Measurements from ENCODE around the gene SNN. TPM values are rescaled to one million over a fixed set of nuclear protein-coding genes. Genes with fewer than 3 reads are reported as not detected.
A peak's percentile ranks its signal among the peaks of the same experiment; 100 is the strongest.

The SNN gene
- total RNA-seq, 8 experiments from 2014 or later = 3.4 to 99.4 (median 35.5) TPM

DNA sequence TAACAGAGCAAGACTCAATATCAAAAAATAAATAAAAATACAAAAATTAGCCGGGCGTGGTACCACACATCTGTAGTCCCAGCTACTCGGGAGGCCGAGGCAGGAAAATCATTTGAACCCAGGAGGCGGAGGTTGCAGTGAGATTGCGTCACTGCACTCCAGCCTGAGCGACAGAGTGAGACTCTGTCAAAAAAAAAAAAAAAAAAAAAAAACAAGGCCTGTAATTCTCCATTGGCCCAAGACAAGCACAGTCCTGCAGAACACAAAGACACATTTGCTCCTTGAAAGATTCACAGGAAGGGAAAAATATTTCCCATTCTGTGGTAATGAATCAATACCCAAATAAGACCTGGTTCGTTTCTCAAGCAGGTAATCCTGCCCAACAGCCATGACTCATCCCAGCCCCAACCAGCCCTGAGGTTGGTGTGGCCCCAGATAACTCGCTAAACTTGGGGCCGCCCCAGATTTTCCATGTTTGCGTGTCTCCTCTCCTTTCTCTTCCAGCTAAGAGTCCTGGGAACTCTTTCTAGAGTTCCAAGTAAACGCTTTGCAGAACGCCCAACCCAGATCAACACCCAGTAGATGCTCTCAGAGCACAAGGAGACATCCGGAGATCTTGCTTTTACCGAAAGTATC lies 40.3 kb upstream of the SNN start:
- in situ Hi-C loops (cut with MboI; ENCODE audit: low pct_unique_long_range_greater_than_20kb in 2 of 9, low sequenced_read_pairs in 9 of 9, unreplicated experiment in 9 of 9) = loop anchor here in 2 of 9 experiments (25.0 kb wide), 3 partner anchors 191 to 666 kb away; no protein-coding TSS in a partner anchor
- ATAC-seq (replicated peaks in 6 of 8) = peak in 5 of 8 experiments; percentile 6 to 50 (median 35)

DNA sequence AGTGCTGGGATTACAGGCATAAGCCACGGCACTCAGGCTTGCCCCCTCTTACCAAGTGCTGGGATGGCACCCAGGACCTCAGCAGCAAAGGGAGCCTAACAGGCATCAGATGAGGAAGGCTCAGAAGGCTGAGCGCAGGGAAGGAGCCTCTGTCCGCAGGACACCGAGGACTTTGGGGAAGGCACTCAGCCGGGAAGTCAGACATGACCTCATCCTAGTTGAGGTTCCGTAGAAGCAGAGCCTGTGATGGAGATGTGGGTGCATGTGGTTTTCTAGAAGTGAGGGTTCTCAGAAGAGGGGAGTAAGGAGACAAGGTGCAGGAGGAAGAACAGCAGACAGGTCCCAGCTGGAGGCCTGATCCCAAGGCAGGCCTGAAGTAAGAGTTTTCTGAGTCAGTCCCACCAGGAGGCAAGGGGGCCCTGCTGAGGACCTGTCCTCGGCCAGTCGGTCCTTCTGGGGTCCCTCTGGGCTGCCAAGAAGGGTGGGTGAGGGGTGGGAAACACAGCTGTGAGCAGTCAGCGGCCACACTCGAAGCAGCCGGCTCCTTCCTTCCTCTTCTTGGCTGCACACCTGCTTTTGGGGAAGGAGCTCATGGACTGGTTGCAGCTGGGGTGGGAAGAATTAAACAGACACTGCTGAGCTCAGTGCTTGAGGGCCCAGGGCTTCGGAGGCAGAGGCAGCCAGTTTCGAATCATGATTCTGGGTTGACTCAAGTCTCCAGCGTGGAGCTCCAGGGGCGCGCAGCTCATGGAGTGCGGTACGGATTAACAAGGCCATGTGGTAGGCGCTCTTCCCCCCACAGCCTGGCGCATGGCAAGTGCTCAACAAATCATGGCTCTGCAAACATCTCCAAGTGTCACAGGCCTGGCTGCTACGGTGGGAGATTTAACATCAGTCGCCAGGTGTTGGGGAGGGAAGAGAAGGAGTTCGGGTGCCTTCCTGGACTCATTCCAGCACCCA lies 38.9 kb upstream of the SNN start:
- no peak overlapping the region for H3K4me3 ChIP-seq
- no peak overlapping the region for H3K27ac ChIP-seq
- ATAC-seq (replicated peaks in 6 of 8) = no peak
- in situ Hi-C loops (cut with MboI; ENCODE audit: low pct_unique_long_range_greater_than_20kb in 2 of 9, low sequenced_read_pairs in 9 of 9, unreplicated experiment in 9 of 9) = loop anchor here in 2 of 9 experiments (25.0 kb wide), 3 partner anchors 192 to 667 kb away; no protein-coding TSS in a partner anchor
- H3K4me1 ChIP-seq (replicated peaks in 1 of 2) = peaks cover 9 to 11% of the 10 kb centered on the region in 2 donors
- WGBS, 10 experiments = 0 to 100% (median 75%) methylated on average over 2 to 14 of the region's 23 CpGs; no CpG with 5 or more reads in 3 of the 10 experiments

More for the DNA sequence above, 40.3 kb upstream of the SNN start:
- 4 to 100% (median 84%) methylated on average over 2 to 10 of the region's 15 CpGs for WGBS, 10 experiments
- H3K27ac ChIP-seq = no peak overlapping the region
- peaks cover 8 to 11% of the 10 kb centered on the region in 2 donors for H3K4me1 ChIP-seq (replicated peaks in 1 of 2)
- H3K4me3 ChIP-seq = no peak overlapping the region

DNA sequence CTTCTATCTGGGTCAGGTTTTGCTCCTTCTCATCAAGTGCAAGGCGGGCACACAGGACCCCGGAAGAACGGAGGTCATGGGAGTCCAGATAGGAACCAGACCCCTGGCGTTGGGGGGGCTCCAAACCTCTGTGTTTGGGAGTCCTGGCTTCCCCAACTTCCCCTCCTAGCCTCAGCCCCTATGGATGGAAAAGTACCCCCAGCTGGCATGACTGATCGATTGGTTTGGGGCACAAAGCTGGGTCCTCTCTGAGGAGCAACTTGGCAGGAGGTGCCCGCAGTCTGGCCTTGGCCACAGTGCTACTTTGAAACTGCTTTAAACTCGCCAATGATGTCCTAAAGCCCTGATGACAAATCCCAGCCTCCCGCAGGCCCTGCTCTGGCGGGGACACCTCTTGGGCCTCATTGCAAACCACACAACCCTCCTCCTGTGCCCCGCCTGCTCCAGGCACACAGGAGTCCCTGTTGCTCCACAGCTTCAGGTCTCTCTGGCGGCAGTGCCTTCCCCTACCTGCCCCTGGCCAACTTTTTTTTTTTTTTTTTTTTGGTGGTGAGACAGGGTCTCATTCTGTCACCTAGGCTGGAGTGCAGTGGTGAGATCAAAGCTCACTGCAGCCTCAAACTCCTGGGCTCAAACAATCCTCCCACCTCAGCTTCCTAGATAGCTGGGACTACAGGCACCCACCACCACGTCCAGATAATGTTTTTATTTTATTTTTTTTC lies 38.0 kb upstream of the SNN start:
- in situ Hi-C loops (cut with MboI; ENCODE audit: low pct_unique_long_range_greater_than_20kb in 2 of 9, low sequenced_read_pairs in 9 of 9, unreplicated experiment in 9 of 9) = loop anchor here in 2 of 9 experiments (25.0 kb wide), 3 partner anchors 193 to 668 kb away; no protein-coding TSS in a partner anchor
- Histone ChIP-seq H3K4me3 (no peak overlapping the region), H3K4me1 (replicated peaks in 1 of 2) (peaks cover 9 to 11% of the 10 kb centered on the region in 2 donors), H3K27ac (no peak overlapping the region)
- ATAC-seq (replicated peaks in 6 of 8) = no peak
- 20 to 100% (median 60%) methylated on average over 1 to 6 of the region's 12 CpGs; no CpG with 5 or more reads in 1 of the 10 experiments for WGBS, 10 experiments

DNA sequence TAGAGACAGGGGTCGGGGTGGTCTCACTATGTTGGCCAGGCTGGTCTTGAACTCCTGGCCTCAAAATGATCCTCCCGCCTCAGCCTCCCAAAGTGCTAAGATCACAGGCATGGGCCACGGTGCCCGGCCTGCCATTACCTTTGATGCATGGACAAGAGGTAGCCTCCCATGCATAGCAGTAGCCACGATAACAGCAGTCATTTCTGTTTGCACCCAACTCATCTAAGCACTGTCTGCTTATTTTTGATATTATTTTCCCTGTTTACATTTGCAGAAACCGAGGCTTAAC lies 37.5 kb upstream of the SNN start:
- Histone ChIP-seq H3K27ac (no peak overlapping the region), H3K4me1 (replicated peaks in 1 of 2) (peaks cover 9 to 11% of the 10 kb centered on the region in 2 donors), H3K4me3 (no peak overlapping the region)
- 30 to 100% (median 70%) methylated on average over 1 to 3 of the region's 6 CpGs; no CpG with 5 or more reads in 4 of the 10 experiments for WGBS, 10 experiments
- no peak for ATAC-seq (replicated peaks in 6 of 8)
- in situ Hi-C loops (cut with MboI; ENCODE audit: low pct_unique_long_range_greater_than_20kb in 2 of 9, low sequenced_read_pairs in 9 of 9, unreplicated experiment in 9 of 9) = loop anchor here in 2 of 9 experiments (25.0 kb wide), 3 partner anchors 193 to 668 kb away; no protein-coding TSS in a partner anchor

DNA sequence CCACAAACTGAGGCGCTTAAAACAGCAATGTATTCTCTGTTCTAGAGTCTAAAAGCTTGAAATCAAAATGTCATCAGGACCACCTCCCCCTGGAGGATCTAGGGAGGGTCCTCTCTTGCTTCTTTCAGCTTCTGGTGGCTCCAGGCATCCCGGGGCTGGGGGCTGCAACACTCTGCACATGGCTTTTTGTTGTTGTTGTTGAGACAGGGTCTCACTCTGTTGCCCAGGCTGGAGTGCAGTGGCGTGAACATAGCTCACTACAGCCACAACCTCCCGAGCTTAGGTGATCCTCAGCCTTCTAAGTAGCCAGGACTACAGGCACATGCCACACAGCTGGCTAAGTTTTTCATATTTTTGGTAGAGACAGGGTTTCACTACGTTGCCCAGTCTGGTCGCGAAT lies 37.0 kb upstream of the SNN start:
- no peak for ATAC-seq (replicated peaks in 6 of 8)
- in situ Hi-C loops (cut with MboI; ENCODE audit: low pct_unique_long_range_greater_than_20kb in 2 of 9, low sequenced_read_pairs in 9 of 9, unreplicated experiment in 9 of 9) = loop anchor here in 2 of 9 experiments (25.0 kb wide), 3 partner anchors 194 to 669 kb away; no protein-coding TSS in a partner anchor
- no peak overlapping the region for H3K4me3 ChIP-seq
- no peak overlapping the region for H3K27ac ChIP-seq
- H3K4me1 ChIP-seq (replicated peaks in 1 of 2) = peaks cover 9 to 11% of the 10 kb centered on the region in 2 donors
- 11 to 100% (median 86%) methylated on average over 1 to 4 of the region's 7 CpGs; no CpG with 5 or more reads in 2 of the 10 experiments for WGBS, 10 experiments

DNA sequence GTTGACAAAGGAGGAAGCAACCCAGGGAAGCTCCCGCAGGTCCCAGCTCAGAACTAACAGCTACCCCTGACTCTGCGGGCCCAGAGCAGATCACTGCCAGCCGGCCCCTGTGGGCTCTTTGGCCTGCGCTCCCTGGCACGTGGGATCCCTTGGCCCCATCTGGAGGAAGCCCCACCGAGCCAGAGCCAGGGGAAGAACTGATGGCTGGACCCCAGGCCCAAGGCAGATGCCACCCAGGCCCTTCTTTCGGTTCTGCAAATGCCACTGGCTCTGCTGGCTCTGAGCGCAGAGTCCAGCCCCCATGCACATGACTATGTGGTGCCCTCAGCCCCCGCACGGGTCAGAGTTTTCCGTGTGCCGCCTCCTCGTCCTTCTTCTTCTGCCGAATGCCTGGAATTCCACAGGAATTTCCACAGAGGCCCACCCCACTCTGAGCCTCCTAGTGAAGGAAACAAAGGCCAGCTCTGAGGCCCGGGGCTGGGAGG lies 35.8 kb upstream of the SNN start:
- 13 to 100% (median 53%) methylated on average over 1 to 3 of the region's 15 CpGs; no CpG with 5 or more reads in 4 of the 10 experiments for whole genome bisulfite sequencing, 10 experiments
- in situ Hi-C loops (cut with MboI; ENCODE audit: low pct_unique_long_range_greater_than_20kb in 2 of 9, low sequenced_read_pairs in 9 of 9, unreplicated experiment in 9 of 9) = loop anchor here in 2 of 9 experiments (25.0 kb wide), 3 partner anchors 195 to 670 kb away; no protein-coding TSS in a partner anchor
- no peak overlapping the region for H3K4me3 ChIP-seq
- H3K27ac ChIP-seq = no peak overlapping the region
- ATAC-seq (replicated peaks in 6 of 8) = peak; percentile 42 to 82 (median 70)
- peaks cover 9 to 11% of the 10 kb centered on the region in 2 donors for H3K4me1 ChIP-seq (replicated peaks in 1 of 2)

DNA sequence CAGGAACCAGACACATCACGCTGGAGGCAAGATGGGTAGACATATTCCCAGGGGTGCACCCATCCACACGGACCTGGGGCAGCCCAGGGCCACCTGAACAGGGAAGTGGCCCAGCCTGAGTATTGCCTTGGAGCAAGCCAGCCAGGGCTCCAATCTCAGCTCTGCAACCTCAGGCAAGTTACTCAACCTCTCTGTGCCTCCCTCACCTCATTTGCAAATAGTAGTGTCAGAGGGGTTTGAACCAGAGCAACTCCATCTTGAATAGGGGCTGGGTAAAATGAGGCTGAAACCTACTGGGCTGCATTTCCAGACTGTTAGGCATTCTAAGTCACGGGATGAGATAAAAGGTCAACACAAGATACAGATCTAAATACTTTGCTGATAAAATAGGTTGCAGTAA lies 35.1 kb upstream of the SNN start:
- Histone ChIP-seq H3K4me3 (no peak overlapping the region), H3K4me1 (replicated peaks in 1 of 2) (peaks cover 6 to 9% of the 10 kb centered on the region in 2 donors), H3K27ac (no peak overlapping the region)
- 67 to 100% (median 90%) methylated on average over 1 of the region's 3 CpGs; no CpG with 5 or more reads in 6 of the 10 experiments for WGBS, 10 experiments
- ATAC-seq (replicated peaks in 6 of 8) = no peak
- in situ Hi-C loops (cut with MboI; ENCODE audit: low pct_unique_long_range_greater_than_20kb in 2 of 9, low sequenced_read_pairs in 9 of 9, unreplicated experiment in 9 of 9) = loop anchor here in 2 of 9 experiments (25.0 kb wide), 3 partner anchors 196 to 671 kb away; no protein-coding TSS in a partner anchor

DNA sequence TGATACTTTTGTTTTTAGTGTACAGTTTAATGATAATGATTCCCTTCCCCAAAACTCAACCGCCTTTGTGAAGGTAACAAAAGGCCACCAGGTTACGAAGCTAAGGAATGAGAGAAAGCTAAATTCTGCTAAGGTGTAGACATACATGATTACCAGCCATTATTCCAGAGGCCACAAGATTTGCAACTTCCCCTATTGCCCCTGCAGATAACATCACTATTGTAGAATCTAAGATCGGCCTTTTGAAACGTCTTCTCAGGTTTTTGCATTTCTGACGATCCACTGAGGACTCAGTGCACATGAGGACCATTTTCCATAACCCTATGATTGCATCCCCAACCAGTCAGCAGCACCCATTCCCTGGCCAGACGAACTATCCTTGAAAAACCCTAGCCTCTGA lies 33.9 kb upstream of the SNN start:
- no peak overlapping the region for H3K27ac ChIP-seq
- in situ Hi-C loops (cut with MboI; ENCODE audit: low pct_unique_long_range_greater_than_20kb in 2 of 9, low sequenced_read_pairs in 9 of 9, unreplicated experiment in 9 of 9) = loop anchor here in 2 of 9 experiments (25.0 kb wide), 3 partner anchors 197 to 672 kb away; no protein-coding TSS in a partner anchor
- peaks cover 6 to 9% of the 10 kb centered on the region in 2 donors for H3K4me1 ChIP-seq (replicated peaks in 1 of 2)
- ATAC-seq (replicated peaks in 6 of 8) = no peak
- 50 to 100% (median 89%) methylated on average over 1 to 5 of the region's 6 CpGs; no CpG with 5 or more reads in 1 of the 10 experiments for WGBS, 10 experiments
- no peak overlapping the region for H3K4me3 ChIP-seq

DNA sequence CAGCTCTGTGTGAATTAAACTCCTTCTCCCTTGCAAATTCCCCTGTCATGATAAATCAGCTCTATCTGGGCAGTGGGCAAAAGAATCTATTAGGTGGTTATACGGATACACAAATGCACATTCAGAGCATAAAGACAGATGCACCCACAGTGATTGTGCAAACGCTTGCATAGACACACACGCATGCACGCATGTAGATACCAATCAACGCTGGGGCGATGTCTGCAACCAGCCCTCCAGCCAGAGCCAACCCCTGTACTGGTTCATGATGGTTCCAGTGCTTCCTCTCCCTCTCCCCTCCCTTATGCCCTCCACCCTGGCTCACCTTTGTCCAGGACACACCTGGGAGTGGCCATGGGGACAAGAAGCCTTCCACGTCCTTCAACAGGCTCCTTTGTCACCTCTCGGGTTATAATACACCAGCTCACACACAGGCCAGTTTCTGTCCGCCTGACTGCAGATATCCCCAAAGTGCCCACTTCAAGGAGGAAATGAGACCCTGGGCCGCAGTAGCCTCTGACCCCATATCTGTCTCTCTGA lies 33.1 kb upstream of the SNN start:
- 67 to 100% (median 85%) methylated on average over 1 to 6 of the region's 10 CpGs; no CpG with 5 or more reads in 2 of the 10 experiments for WGBS, 10 experiments
- H3K4me3 ChIP-seq = no peak overlapping the region
- H3K4me1 ChIP-seq (replicated peaks in 1 of 2) = peaks cover 6 to 10% of the 10 kb centered on the region in 2 donors
- no peak overlapping the region for H3K27ac ChIP-seq
- peak in 1 of 8 experiments; percentile 22 for ATAC-seq (replicated peaks in 6 of 8)
- in situ Hi-C loops (cut with MboI; ENCODE audit: low pct_unique_long_range_greater_than_20kb in 2 of 9, low sequenced_read_pairs in 9 of 9, unreplicated experiment in 9 of 9) = loop anchor here in 2 of 9 experiments (25.0 kb wide), 3 partner anchors 198 to 673 kb away; no protein-coding TSS in a partner anchor

DNA sequence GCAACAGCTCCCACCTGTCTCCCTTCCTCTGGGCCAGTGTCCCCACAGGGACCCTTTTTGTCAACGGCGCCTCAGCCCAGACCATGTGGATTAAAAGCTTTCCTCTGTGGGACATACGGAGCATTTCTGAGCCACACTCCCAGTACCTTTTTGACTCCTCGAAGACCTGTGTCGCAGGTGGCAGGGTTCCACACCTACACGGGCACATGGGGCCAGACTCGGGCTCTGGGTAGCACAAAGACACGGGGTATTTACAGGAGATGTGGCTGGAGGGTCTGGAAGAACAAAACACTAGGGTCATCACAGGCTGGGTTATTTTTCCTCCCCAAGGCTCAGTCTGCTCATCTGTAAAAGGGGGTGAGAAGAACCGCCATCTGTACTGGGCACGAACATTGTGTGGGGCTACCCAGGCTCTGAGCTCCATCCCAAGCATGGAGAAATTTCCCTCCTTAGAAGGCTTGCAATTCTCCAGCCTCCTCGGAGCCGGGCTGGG lies 32.5 kb upstream of the SNN start:
- Histone ChIP-seq H3K4me3 (no peak overlapping the region), H3K4me1 (replicated peaks in 1 of 2) (peaks cover 10 to 15% of the 10 kb centered on the region in 2 donors), H3K27ac (no peak overlapping the region)
- WGBS, 10 experiments = 17 to 88% (median 64%) methylated on average over 1 to 6 of the region's 12 CpGs; no CpG with 5 or more reads in 5 of the 10 experiments
- no peak for ATAC-seq (replicated peaks in 6 of 8)
- in situ Hi-C loops (cut with MboI; ENCODE audit: low pct_unique_long_range_greater_than_20kb in 2 of 9, low sequenced_read_pairs in 9 of 9, unreplicated experiment in 9 of 9) = loop anchor here in 2 of 9 experiments (25.0 kb wide), 3 partner anchors 198 to 673 kb away; no protein-coding TSS in a partner anchor

DNA sequence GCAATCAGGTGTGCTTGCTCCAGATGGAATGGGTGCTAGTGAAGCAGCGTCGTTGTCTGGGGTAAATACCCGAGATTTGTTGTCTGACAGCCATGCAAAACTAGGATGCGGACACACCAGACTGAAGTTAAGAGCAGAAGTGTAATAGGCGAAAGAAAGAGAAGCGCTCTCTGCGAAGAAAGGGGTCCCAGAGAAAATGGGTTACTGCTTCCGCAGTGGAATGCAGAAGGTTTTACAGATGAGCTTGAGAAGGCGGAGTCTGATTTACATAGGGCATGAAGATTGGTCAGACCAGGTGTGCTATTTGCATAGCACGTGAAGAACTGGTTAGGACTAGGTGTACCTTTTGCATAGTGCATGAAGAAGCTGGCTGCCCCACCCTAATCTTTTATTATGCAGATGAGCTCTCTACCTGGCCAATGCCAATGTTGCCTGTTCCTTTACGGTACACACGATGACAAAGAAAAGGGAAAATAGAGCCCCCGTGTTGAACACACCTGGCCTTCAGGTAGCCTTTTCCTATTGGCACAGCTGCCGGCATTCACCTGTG lies 32.0 kb upstream of the SNN start:
- H3K4me1 ChIP-seq (replicated peaks in 1 of 2) = peaks cover 10 to 16% of the 10 kb centered on the region in 2 donors
- no peak overlapping the region for H3K4me3 ChIP-seq
- ATAC-seq (replicated peaks in 6 of 8) = no peak
- in situ Hi-C loops (cut with MboI; ENCODE audit: low pct_unique_long_range_greater_than_20kb in 2 of 9, low sequenced_read_pairs in 9 of 9, unreplicated experiment in 9 of 9) = loop anchor here in 2 of 9 experiments (25.0 kb wide), 3 partner anchors 199 to 674 kb away; no protein-coding TSS in a partner anchor
- H3K27ac ChIP-seq = no peak overlapping the region
- WGBS, 10 experiments = 36 to 57% (median 48%) methylated on average over 1 to 14 of the region's 14 CpGs; no CpG with 5 or more reads in 2 of the 10 experiments
